Stimulated activated CD4-positive, alpha-beta T cell treated with anti-CD3 and anti-CD28 coated beads, Interleukin-4, amount 100 ng/mL, for 1 hour (primary cell): Measurements from ENCODE around the gene EFNA5.

Experiments used
- DNase-seq: peaks from one replicate; pipeline ENCODE4 v3.0.0-alpha.2; 2020

EFNA5 gene

GRCh38 chr5:107542428-107542827 is 128.3 kb downstream of the EFNA5 start:
- DNase-seq: no peak

GRCh38 chr5:107541400-107541799 is 129.3 kb downstream of the EFNA5 start:
- DNase-seq: no peak

- no peak for DNase-seq
These were observed 130.9 kb downstream of the EFNA5 start for GRCh38 chr5:107539726-107540330.

- no peak for DNase-seq
These were observed 131.8 kb downstream of the EFNA5 start for GRCh38 chr5:107538805-107539445.

- DNase-seq: no peak
These were observed 132.4 kb downstream of the EFNA5 start for GRCh38 chr5:107538331-107538730.

- DNase-seq: no peak
These were observed 134.9 kb downstream of the EFNA5 start for GRCh38 chr5:107535849-107536248.

GRCh38 chr5:107533910-107534876 is 136.5 kb downstream of the EFNA5 start:
- DNase-seq: no peak

- DNase-seq: no peak
These were observed 137.8 kb downstream of the EFNA5 start for GRCh38 chr5:107532916-107533315.

- no peak for DNase-seq
These were observed 138.4 kb downstream of the EFNA5 start for GRCh38 chr5:107532169-107532878.

- DNase-seq: no peak
These were observed 139.4 kb downstream of the EFNA5 start for GRCh38 chr5:107531308-107531707.

GRCh38 chr5:107529618-107530017 is 141.1 kb downstream of the EFNA5 start:
- DNase-seq: no peak

- DNase-seq: no peak
These were observed 144.3 kb downstream of the EFNA5 start for GRCh38 chr5:107526270-107526937.

- no peak for DNase-seq
These were observed 146.6 kb downstream of the EFNA5 start for GRCh38 chr5:107524111-107524510.

GRCh38 chr5:107523029-107523680 is 147.6 kb downstream of the EFNA5 start:
- DNase-seq: no peak

GRCh38 chr5:107522456-107522855 is 148.3 kb downstream of the EFNA5 start:
- DNase-seq: no peak

GRCh38 chr5:107519900-107520354 is 150.8 kb downstream of the EFNA5 start:
- no peak for DNase-seq

- DNase-seq: no peak
These were observed 152.1 kb downstream of the EFNA5 start for GRCh38 chr5:107518616-107519015.

GRCh38 chr5:107518190-107518589 is 152.5 kb downstream of the EFNA5 start:
- no peak for DNase-seq

- no peak for DNase-seq
These were observed 153.3 kb downstream of the EFNA5 start for GRCh38 chr5:107517185-107518033.

GRCh38 chr5:107516452-107517184 is 154.1 kb downstream of the EFNA5 start:
- DNase-seq: no peak
